ENCODE data around the gene STXBP5. TPM values are rescaled to one million over a fixed set of nuclear protein-coding genes. Genes with fewer than 3 reads are reported as not detected.
"Not testable (repeated sequence)": the region's sequence is repeated elsewhere in the genome, so short reads cannot be mapped to it uniquely, and the experiment has no call there.

Gene STXBP5
- total RNA-seq, 2 donors from 2014 or later, result 9.9 to 13.6 TPM

GRCh38 chr6:147361311-147361981 is 157.2 kb downstream of the STXBP5 start:
- Histone ChIP-seq H3K27ac (no peak overlapping the region), H3K4me3 (no peak overlapping the region), H3K4me1 (no peaks in the 10 kb centered on the region), H3K9me3 (no peaks in the 10 kb centered on the region), H3K36me3 (peaks cover 23% of the 10 kb centered on the region), H3K27me3 (no peaks in the 10 kb centered on the region)
- TF ChIP-seq, protein P1, sequence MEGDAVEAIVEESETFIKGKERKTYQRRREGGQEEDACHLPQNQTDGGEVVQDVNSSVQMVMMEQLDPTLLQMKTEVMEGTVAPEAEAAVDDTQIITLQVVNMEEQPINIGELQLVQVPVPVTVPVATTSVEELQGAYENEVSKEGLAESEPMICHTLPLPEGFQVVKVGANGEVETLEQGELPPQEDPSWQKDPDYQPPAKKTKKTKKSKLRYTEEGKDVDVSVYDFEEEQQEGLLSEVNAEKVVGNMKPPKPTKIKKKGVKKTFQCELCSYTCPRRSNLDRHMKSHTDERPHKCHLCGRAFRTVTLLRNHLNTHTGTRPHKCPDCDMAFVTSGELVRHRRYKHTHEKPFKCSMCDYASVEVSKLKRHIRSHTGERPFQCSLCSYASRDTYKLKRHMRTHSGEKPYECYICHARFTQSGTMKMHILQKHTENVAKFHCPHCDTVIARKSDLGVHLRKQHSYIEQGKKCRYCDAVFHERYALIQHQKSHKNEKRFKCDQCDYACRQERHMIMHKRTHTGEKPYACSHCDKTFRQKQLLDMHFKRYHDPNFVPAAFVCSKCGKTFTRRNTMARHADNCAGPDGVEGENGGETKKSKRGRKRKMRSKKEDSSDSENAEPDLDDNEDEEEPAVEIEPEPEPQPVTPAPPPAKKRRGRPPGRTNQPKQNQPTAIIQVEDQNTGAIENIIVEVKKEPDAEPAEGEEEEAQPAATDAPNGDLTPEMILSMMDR (IDR thresholded peaks at IDR 0.05), result no peak
- no peak for DNase-seq (ENCODE audit: low spot score)

DNA sequence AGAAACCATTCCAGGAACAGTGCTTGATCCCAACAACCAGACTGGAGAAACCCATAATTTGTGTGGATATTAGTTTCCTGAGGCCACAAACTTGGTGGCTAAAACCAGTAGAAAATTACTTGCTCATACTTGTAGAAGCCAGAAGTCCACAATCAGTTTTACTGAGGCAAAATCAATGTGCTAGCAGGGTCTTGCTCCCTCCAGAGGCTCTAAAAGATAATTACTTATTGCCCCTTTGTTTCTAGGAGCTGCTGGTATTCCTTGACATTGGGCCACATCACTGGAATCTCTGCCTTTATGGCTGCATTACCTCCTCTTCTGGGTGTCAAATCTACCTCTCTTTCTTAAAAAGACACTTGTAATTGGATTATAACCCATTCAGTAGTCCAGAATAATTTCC is 162.1 kb downstream of the STXBP5 start:
- Histone ChIP-seq H3K27me3 (no peaks in the 10 kb centered on the region), H3K27ac (no peak overlapping the region), H3K9me3 (no peaks in the 10 kb centered on the region), H3K4me1 (no peaks in the 10 kb centered on the region), H3K36me3 (peaks cover 19% of the 10 kb centered on the region), H3K4me3 (no peak overlapping the region)
- no peak for DNase-seq (ENCODE audit: low spot score)
- TF ChIP-seq, protein P1 (IDR thresholded peaks at IDR 0.05), result no peak

DNA sequence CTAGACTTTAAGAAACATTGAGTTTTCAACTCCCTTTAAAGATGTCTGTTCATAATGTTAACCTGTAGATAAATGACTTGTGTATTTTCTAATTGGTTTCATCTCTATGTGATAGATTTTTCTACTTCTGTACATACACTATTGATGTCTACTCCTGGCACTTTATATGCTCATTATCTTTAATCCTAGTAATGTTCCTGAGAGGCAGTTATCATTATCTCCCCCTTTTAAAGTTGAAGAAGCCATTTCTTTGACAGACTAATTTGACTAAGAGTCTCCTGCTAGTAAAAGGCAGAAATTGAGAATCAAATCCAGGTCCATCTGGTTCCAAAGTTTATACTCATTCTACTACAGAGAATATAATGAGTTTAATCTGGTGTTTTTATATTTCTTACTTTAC is 167.1 kb downstream of the STXBP5 start:
- TF ChIP-seq, protein P1 (IDR thresholded peaks at IDR 0.05), result no peak
- no peak for DNase-seq (ENCODE audit: low spot score)
- Histone ChIP-seq H3K9me3 (no peaks in the 10 kb centered on the region), H3K27ac (no peak overlapping the region), H3K4me3 (no peak overlapping the region), H3K36me3 (peaks cover under 1% of the 10 kb centered on the region), H3K4me1 (no peaks in the 10 kb centered on the region), H3K27me3 (no peaks in the 10 kb centered on the region)

GRCh38 chr6:147372806-147373205 is 168.6 kb downstream of the STXBP5 start:
- Histone ChIP-seq H3K4me1 (no peaks in the 10 kb centered on the region), H3K4me3 (no peak overlapping the region), H3K9me3 (no peaks in the 10 kb centered on the region), H3K27me3 (no peaks in the 10 kb centered on the region), H3K36me3 (no peaks in the 10 kb centered on the region), H3K27ac (no peak overlapping the region)
- no peak for DNase-seq (ENCODE audit: low spot score)
- TF ChIP-seq, protein P1 (IDR thresholded peaks at IDR 0.05), result no peak

GRCh38 chr6:147378819-147379218 is 174.6 kb downstream of the STXBP5 start:
- TF ChIP-seq, protein P1 (IDR thresholded peaks at IDR 0.05), result no peak
- Histone ChIP-seq H3K27me3 (no peaks in the 10 kb centered on the region), H3K4me1 (no peaks in the 10 kb centered on the region), H3K9me3 (no peaks in the 10 kb centered on the region), H3K36me3 (peaks cover 9% of the 10 kb centered on the region), H3K4me3 (no peak overlapping the region), H3K27ac (no peak overlapping the region)
- no peak for DNase-seq (ENCODE audit: low spot score)

- DNase-seq (ENCODE audit: low spot score); H3K27me3 ChIP-seq; H3K27ac ChIP-seq; H3K4me1 ChIP-seq; H3K4me3 ChIP-seq; H3K9me3 ChIP-seq: not testable (repeated sequence)
- H3K36me3 ChIP-seq, result peaks cover 16% of the 10 kb centered on the region
These were observed 176.6 kb downstream of the STXBP5 start for GRCh38 chr6:147380841-147381240.
